Posterior cingulate gyrus (tissue), 11 donors: Measurements from ENCODE around the gene PACRG.

Experiments
- DNase-seq, 10 donors: peaks; one replicate each; pipeline versions ENCODE4 v3.0.0 to v3.0.0-alpha.2; 2020 to 2021; ENCODE audit warnings: mixed read lengths in 3 of 10
- intact Hi-C: fragments of 100-400 bp; cut with DNase I; formaldehyde crosslinking; loops from one replicate; pipeline ENCODE4 v1.15.1; 2023

Gene PACRG

DNA sequence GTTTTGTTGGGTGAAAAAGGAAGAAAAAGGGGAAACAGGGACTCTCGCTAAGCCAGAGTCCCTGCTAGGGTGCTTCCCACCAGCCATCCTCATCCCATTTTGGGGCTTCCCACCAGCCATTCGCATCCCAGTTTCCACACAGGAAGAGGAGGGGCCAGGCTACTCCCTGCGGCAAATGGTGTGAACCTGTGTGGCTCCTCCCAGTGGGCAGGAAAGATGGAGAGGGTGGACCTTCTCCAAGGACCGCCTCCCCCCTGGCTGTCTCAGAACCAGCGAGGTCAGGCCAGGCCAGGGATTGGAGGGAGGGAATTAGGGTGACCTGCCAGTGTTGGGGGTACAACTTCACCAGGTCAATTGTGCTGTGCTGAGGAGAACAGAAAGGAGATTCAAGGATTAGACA is 326.9 kb downstream of the PACRG start:
- DNase-seq: no peak
- intact Hi-C loops: no loop called here

- intact Hi-C loops: no loop called here
- no peak for DNase-seq
These were observed 329.5 kb downstream of the PACRG start for GRCh38 chr6:163057260-163057659.

GRCh38 chr6:163062790-163063189 is 335.0 kb downstream of the PACRG start:
- intact Hi-C loops: no loop called here
- DNase-seq: peak in 1 of 10 donors; percentile 66

DNA sequence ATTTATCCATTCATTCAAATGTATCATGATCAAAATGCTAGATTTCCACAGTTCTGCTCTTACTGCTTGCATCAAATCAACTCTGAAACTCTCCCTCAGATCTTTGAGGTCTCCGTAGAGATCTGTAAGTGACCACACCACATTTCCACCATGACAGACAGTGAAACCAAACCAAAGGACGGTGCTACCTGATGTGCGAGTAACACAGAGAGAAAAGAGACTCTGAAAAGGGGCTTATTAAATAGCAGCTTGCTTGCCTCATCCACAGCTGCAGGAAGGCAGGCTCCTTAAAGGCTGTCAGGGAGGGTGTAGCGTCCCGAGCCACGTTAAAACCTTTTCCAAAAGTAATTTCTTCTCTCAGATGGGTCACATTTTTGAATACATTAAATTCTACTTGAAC is 335.8 kb downstream of the PACRG start:
- intact Hi-C loops: no loop called here
- DNase-seq: no peak

DNA sequence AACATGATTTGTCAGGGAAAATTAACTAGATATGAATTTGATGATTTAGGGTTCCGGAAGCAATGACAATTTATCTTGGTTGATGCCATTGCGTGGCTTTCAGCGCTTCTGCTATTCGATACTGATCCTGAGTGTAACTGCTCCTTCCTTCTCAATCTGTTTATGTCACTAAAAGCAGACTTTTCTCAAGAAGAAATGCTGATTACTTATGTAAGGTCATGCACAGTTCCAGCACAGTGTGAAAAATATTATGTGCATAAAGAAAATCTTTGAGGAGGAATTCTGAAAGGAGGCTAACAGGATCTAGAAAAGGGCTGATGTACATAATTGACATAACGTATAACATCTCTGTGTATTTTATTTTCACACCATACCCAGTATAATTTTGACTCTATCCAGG is 336.6 kb downstream of the PACRG start:
- no peak for DNase-seq
- intact Hi-C loops: no loop called here

- no peak for DNase-seq
- intact Hi-C loops: no loop called here
These were observed 338.4 kb downstream of the PACRG start for GRCh38 chr6:163066200-163066599.

DNA sequence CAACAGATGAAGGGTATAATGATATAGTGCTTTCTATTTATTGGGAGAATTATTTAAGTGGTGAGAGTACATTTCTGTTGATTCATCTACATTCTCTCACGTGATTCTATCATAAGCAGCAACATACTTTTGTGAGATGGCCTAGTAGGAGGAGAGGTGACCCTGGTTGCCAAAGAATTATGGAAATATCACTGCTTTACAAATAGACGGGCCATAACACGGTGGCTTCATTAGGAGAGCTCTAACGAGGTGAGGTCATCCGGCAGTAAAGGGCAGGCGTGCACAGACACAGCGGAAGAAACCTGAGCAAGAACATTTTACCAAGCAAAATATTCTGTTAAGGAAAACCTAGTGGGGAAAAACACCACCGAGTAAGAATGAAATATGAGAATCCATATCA is 349.4 kb downstream of the PACRG start:
- DNase-seq: no peak
- intact Hi-C loops: no loop called here

GRCh38 chr6:163078712-163079111 is 350.9 kb downstream of the PACRG start:
- intact Hi-C loops: no loop called here
- DNase-seq: no peak

DNA sequence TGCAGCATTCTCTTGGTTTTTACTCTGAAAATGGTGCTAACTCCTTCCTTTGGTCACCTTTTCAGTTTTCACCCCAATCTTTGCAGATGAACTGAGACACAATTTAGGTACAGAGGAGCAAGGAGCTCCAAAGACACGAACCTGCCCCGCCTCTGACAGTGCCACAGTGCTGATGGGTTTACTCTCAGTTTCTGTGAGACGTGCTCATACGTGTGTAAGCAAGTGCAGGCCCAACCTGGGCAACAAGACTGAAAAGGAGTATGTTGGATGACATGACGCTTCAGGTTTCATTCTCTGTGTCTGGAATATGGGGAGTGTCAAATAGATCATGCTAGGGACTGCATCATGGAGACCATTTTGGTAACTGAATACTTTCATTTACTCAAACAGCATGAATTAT is 352.5 kb downstream of the PACRG start:
- DNase-seq: no peak
- intact Hi-C loops: no loop called here

DNA sequence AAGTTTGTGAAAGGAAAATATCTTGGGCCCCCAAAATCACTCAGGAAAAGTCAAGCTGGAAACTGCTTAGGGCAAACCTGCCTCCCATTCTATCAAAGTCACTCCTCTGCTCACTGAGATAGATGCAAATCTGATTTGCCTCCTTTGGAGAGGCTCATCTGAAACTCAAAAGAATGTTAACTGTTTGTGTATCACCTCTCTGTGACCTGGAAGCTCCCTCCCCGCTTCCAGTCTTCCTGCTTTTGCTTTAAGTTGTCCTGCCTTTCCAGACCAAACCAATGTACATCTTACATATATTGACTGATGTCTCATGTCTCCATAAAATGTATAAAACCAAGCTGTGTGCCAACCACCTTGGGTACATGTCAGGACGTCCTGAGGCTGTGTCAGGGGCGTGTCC is 355.4 kb downstream of the PACRG start:
- intact Hi-C loops: no loop called here
- no peak for DNase-seq

- no peak for DNase-seq
- intact Hi-C loops: no loop called here
These were observed 357.7 kb downstream of the PACRG start for GRCh38 chr6:163085426-163085825.

DNA sequence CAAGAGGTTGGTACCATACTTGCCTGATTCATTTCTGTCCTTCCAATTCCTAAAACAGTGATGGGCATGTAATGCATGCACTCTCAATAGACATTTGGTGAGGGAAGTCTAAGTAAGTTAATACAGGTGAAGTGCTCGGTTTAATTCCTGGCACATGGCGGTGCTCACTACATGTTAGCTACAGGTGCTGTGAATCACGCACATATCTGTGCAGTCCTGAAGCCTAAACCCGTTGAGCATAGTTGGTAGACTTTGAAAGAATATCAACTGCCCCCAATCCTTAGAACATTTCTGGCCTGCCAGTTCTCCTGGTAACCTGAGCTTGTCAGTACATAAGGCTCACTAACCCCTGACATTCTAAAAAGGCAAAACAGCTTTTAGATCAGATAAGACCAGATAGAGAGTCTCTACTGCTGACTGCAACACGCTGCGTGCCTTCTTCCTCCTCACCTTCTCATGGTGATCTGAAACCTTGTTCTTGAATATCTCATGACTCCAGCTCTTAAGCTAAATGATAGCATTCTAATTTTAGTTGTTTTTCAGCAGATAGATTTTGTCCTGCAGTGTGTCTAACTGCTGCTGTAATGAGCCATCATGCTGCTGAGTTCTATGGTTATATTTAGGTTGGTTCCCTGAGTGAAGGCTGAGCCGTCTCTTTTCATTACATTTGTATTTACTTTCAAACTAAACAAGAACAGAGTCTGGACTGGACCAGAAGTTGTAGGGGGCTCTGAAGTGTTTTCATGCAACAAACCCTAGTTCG is 358.3 kb downstream of the PACRG start:
- intact Hi-C loops: no loop called here
- DNase-seq: no peak

DNA sequence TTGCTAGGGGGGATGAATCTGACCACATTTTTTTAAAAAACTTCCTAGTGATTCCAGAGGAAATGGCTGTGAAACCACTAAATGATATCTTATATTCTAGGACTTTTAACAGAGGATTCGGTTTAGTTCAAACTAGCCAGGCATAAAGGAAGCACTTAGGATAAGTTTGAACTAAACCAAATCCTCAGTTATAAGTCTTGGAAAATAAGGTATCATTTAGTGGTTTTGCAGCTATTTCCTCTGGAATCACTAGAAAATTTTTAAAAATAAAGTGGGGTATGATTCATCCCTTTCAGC is 358.8 kb downstream of the PACRG start:
- no peak for DNase-seq
- intact Hi-C loops: no loop called here

- no peak for DNase-seq
- intact Hi-C loops: no loop called here
These were observed 360.2 kb downstream of the PACRG start for GRCh38 chr6:163087981-163088380.

DNA sequence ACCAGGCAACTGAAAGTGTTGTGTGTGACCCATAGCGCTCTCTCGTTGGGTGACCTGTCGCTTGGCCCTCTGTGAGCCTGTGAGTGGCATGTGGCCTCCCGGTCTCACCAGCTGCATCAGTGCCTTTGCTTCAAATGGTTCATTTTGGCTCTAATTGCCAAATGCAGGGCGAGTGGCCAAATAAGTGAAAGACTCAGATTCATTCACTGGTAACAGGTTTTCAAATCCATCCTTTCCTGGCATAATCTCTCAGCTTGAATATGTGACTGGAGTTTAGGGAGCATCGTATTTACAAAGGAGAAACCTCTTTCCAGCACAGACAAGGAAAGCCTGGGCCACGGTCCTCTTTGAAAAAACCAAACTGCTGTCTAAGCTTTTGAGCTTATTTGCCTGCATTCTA is 365.1 kb downstream of the PACRG start:
- peak in 4 of 10 donors; percentile 15 to 40 (median 29) for DNase-seq
- intact Hi-C loops: no loop called here

DNA sequence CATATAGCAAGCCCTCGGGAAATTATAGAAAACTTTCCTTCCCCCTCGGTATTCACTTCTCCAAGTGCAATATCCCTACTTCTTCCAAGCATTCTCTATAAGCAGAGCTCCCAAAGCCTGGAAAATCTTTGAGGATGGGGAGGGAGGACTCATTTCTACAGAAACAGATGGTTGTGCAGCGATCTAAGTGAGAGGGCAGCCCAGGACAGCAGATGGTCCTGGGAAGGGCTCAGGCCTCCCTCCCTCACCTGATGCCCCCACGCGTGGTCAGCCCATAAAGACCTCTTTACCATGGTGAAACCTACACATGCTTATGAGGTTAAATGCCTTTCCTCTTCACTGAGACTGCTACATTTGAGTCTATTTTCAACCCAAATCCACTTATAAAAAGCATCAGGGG is 367.1 kb downstream of the PACRG start:
- no peak for DNase-seq
- intact Hi-C loops: no loop called here

DNA sequence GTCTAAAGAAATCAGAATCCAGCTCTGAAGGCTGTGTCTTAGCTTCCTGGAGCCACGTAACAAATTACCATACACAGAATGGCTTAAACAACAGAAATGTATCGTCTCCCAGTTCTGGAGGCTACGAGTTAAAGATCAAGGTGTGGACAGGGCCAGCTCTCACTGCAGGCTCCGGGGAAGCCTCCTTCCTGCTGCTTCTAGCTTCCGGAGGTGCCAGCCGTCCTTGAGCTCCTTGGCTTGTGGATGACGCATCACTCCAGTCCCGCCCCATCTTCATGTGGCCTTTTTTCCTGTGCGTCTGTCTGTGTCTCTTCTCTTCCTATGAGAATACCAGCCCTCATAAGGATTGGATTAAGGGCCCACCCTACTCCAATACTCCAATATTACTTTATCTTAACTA is 367.6 kb downstream of the PACRG start:
- intact Hi-C loops: no loop called here
- DNase-seq: no peak

GRCh38 chr6:163098827-163099479 is 371.2 kb downstream of the PACRG start:
- intact Hi-C loops: no loop called here
- DNase-seq: peak in 1 of 10 donors; percentile 28

- intact Hi-C loops: no loop called here
- peak in 1 of 10 donors; percentile 38 for DNase-seq
These were observed 371.9 kb downstream of the PACRG start for GRCh38 chr6:163099621-163100171.

- intact Hi-C loops: no loop called here
- no peak for DNase-seq
These were observed 372.5 kb downstream of the PACRG start for GRCh38 chr6:163100259-163100658.

GRCh38 chr6:163113358-163113962 is 385.7 kb downstream of the PACRG start:
- no peak for DNase-seq
- intact Hi-C loops: no loop called here

- DNase-seq: peak in 1 of 10 donors; percentile 69
- intact Hi-C loops: no loop called here
These were observed 391.2 kb downstream of the PACRG start for GRCh38 chr6:163118941-163119340.
